Omental fat pad (tissue), 4 donors: Measurements from ENCODE around the gene UBQLNL. TPM values are rescaled to one million over a fixed set of nuclear protein-coding genes. Genes with fewer than 3 reads are reported as not detected.

ENCODE experiments used
- ATAC-seq: fragments of 150-250 bp; one replicate; pipeline ENCODE4 v1.9.1; 2016; ENCODE audit warnings: mild to moderate bottlenecking, moderate library complexity; ENCODE audit not compliant: low FRiP score
- DNase-seq: peaks from one replicate; pipeline ENCODE4 v3.0.0-alpha.2; 2019; ENCODE audit warnings: low spot score
- CTCF ChIP-seq, 3 donors: fragments of 450-650 bp; IDR thresholded peaks; one replicate each; pipeline ENCODE4 v1.5.1; 2016 to 2017; ENCODE audit warnings: antibody characterized with exemption in 3 of 3, mild to moderate bottlenecking in 3 of 3, moderate library complexity in 2 of 3
- total RNA-seq, 4 donors: library from RNA; depleted of rRNA; stranded (reverse); fragments of >200 nt; gene quantifications; one replicate each; pipeline ENCODE4 v1.1.0, GENCODE V29; 2016

The UBQLNL gene
- total RNA-seq, 4 donors from 2014 or later: 0.19 to 1.7 (median 0.81) TPM

- ATAC-seq (no peak), DNase-seq (no peak)
- TF ChIP-seq CTCF (IDR thresholded peaks at IDR 0.05): no peak
Measured at GRCh38 chr11:5500393-5500801, 16.1 kb downstream of the UBQLNL start.

- no peak for ATAC-seq
- no peak for DNase-seq
- no peak for TF ChIP-seq CTCF (IDR thresholded peaks at IDR 0.05)
Measured at GRCh38 chr11:5499671-5500070, 16.8 kb downstream of the UBQLNL start.

GRCh38 chr11:5489576-5490357 lies 26.7 kb downstream of the UBQLNL start:
- no peak for DNase-seq
- ATAC-seq: no peak
- no peak for TF ChIP-seq CTCF (IDR thresholded peaks at IDR 0.05)

- no peak for TF ChIP-seq CTCF (IDR thresholded peaks at IDR 0.05)
- DNase-seq: no peak
- ATAC-seq: no peak
Measured at GRCh38 chr11:5488798-5489399, 27.6 kb downstream of the UBQLNL start.

GRCh38 chr11:5488385-5488784 lies 28.1 kb downstream of the UBQLNL start, which contains the start of gene OR52D1:
Gene OR52D1, plus strand, starts transcription at chr11:5488685. Its CDS starts 22 bp downstream, at chr11:5488707.
- no peak for TF ChIP-seq CTCF (IDR thresholded peaks at IDR 0.05)
- ATAC-seq (no peak), DNase-seq (no peak)

GRCh38 chr11:5486421-5486820 lies 30.1 kb downstream of the UBQLNL start:
- no peak for ATAC-seq
- no peak for DNase-seq
- TF ChIP-seq CTCF (IDR thresholded peaks at IDR 0.05): no peak

GRCh38 chr11:5486003-5486402 lies 30.5 kb downstream of the UBQLNL start:
- DNase-seq: no peak
- no peak for TF ChIP-seq CTCF (IDR thresholded peaks at IDR 0.05)
- ATAC-seq: no peak
